Cardiac muscle cell (in vitro differentiated cells and primary cell): ENCODE measurements around the gene ZNF773. TPM values are rescaled to one million over a fixed set of nuclear protein-coding genes. Genes with fewer than 3 reads are reported as not detected.
"Not testable (repeated sequence)": the region's sequence is repeated elsewhere in the genome, so short reads cannot be mapped to it uniquely, and the experiment has no call there.

Source experiments
- DNase-seq, 2 donors: peaks; one replicate each; pipeline versions ENCODE4 v3.0.0 to v3.0.0-alpha.2; 2010 to 2017; ENCODE audit warnings: low read depth in 1 of 2, low spot score in 1 of 2
- H3K27ac ChIP-seq: fragments of 200-600 bp; sonication (generic); 2 replicates; pipeline ENCODE4 v1.5.1; 2016
- H3K27me3 ChIP-seq: fragments of 200-600 bp; sonication (generic); 2 replicates; pipeline ENCODE4 v1.6.0; 2016; ENCODE audit warnings: control low read depth
- H3K36me3 ChIP-seq: fragments of 200-600 bp; sonication (generic); 2 replicates; pipeline ENCODE4 v1.5.1; 2016; ENCODE audit warnings: control low read depth
- H3K4me1 ChIP-seq: fragments of 200-600 bp; sonication (generic); 2 replicates; pipeline ENCODE4 v1.8.1; 2017; ENCODE audit warnings: low read depth, mild to moderate bottlenecking, mixed run types
- H3K4me3 ChIP-seq: fragments of 200-600 bp; sonication (generic); 2 replicates; pipeline ENCODE4 v1.5.1; 2016; ENCODE audit warnings: mild to moderate bottlenecking
- H3K9me3 ChIP-seq: fragments of 200-600 bp; sonication (generic); 2 replicates; pipeline ENCODE4 v1.5.1; 2017; ENCODE audit warnings: low read depth, mild to moderate bottlenecking, control low read depth
- CTCF ChIP-seq: IDR thresholded peaks from 2 replicates; pipeline ENCODE4 v1.5.1; 2012; ENCODE audit warnings: low read depth, mild to moderate bottlenecking, low read length
- polyA plus RNA-seq: library from polyadenylated mRNA; unstranded; fragments of >200 nt; fragmentation: Nextera tagmentation; extraction: Ambion mirVana; gene quantifications from 2 replicates; pipeline ENCODE4 v1.2.1, GENCODE V29; 2016
- total RNA-seq: library from RNA; depleted of rRNA; stranded (reverse); fragments of >200 nt; gene quantifications from 2 replicates; pipeline ENCODE4 v1.2.3, GENCODE V29; 2016

ZNF773 gene
- total RNA-seq: 25.4 and 34.2 TPM in 2 replicates
- 12.4 and 13.3 TPM in 2 replicates for polyA plus RNA-seq

GRCh38 chr19:57499680-57500395 lies at the start of gene ZNF773:
Gene ZNF773, plus strand, starts transcription at chr19:57499938. Its CDS starts 143 bp downstream, at chr19:57500081.
- H3K4me3 ChIP-seq: peak within 1 kb of the TSS; percentile 54
- H3K9me3 ChIP-seq, H3K36me3 ChIP-seq, H3K27me3 ChIP-seq, H3K4me1 ChIP-seq: not testable (repeated sequence)
- peak within 1 kb of the TSS; percentile 78 for H3K27ac ChIP-seq
- peak; percentile 97 to 98 for DNase-seq

GRCh38 chr19:57452307-57452706 lies 47.4 kb upstream of the ZNF773 start:
- no peak for TF ChIP-seq CTCF
- no peaks in the 10 kb centered on the region for H3K9me3 ChIP-seq
- peaks cover 4% of the 10 kb centered on the region for H3K36me3 ChIP-seq
- H3K4me3 ChIP-seq: no peak overlapping the region
- H3K27me3 ChIP-seq: no peaks in the 10 kb centered on the region
- no peak for DNase-seq
- H3K4me1 ChIP-seq: no peaks in the 10 kb centered on the region
- H3K27ac ChIP-seq: no peak overlapping the region

- TF ChIP-seq CTCF: peak; percentile 42
- no peaks in the 10 kb centered on the region for H3K36me3 ChIP-seq
- no peaks in the 10 kb centered on the region for H3K27me3 ChIP-seq
- H3K4me1 ChIP-seq: no peaks in the 10 kb centered on the region
- H3K4me3 ChIP-seq: no peak overlapping the region
- H3K27ac ChIP-seq: no peak overlapping the region
- DNase-seq: peak in 1 of 2 donors; percentile 40
- H3K9me3 ChIP-seq: peaks cover 2% of the 10 kb centered on the region
Measured at GRCh38 chr19:57465680-57466381, 33.9 kb upstream of the ZNF773 start.

GRCh38 chr19:57466489-57466888 lies 33.2 kb upstream of the ZNF773 start:
- TF ChIP-seq CTCF: no peak
- no peaks in the 10 kb centered on the region for H3K4me1 ChIP-seq
- no peak for DNase-seq
- H3K27me3 ChIP-seq: no peaks in the 10 kb centered on the region
- no peak overlapping the region for H3K4me3 ChIP-seq
- no peaks in the 10 kb centered on the region for H3K36me3 ChIP-seq
- H3K27ac ChIP-seq: no peak overlapping the region
- H3K9me3 ChIP-seq: peaks cover 5% of the 10 kb centered on the region

GRCh38 chr19:57473646-57474045 lies 26.1 kb upstream of the ZNF773 start:
- H3K4me1 ChIP-seq: no peaks in the 10 kb centered on the region
- peak in 1 of 2 donors; percentile 10 for DNase-seq

More at GRCh38 chr19:57473646-57474045, 26.1 kb upstream of the ZNF773 start:
- no peak overlapping the region for H3K27ac ChIP-seq
- no peak for TF ChIP-seq CTCF
- H3K36me3 ChIP-seq: peaks cover 23% of the 10 kb centered on the region
- H3K4me3 ChIP-seq: no peak overlapping the region
- peaks cover 19% of the 10 kb centered on the region for H3K9me3 ChIP-seq
- no peaks in the 10 kb centered on the region for H3K27me3 ChIP-seq
